Measurements from ENCODE around the gene GHR. TPM values are rescaled to one million over a fixed set of nuclear protein-coding genes. Genes with fewer than 3 reads are reported as not detected.

The GHR gene
- total RNA-seq = 1.1 and 3.8 TPM in 2 replicates

DNA sequence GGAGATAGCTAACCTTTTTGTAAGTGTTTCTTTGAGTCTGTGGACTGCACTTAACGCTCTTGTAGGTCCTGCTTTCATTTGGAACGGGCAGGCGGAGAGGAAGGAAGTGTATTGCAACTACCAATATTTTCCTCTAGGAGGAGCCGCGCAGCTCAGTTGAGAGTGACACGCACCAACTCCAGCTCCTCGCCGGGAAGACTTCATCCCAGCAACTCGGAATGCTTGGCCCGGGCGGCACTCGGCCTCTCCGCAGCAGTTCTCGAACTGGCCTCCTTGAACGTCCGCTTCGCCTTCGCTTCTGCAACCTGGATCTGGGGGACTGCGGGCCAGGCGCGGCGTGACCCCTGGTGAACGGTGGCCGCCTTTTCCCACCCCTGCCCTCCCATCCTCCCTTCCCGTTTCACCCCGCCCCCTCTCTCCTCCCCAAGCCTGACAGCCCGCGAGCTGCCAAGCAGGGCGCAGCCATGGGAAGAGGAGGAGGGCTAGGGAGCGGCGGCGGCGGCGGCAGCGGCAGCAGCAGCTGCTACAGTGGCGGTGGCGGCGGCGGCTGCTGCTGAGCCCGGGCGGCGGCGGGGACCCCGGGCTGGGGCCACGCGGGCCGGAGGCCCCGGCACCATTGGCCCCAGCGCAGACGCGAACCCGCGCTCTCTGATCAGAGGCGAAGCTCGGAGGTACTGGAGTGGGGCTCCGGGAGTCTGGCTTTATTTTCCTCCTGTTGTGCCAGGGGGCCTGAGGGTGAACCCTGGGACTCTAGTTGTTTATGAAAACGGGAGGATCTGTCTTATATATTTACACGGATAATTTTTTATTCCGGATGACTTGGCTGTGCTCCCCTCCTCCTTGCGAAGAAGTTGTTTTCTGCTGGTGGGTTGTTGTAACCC, at the start of gene GHR:
Gene GHR, plus strand, starts transcription at position 155 of the 881 bp plus-strand sequence. CDS start 142,436 bp downstream, outside the sequence.

DNA sequence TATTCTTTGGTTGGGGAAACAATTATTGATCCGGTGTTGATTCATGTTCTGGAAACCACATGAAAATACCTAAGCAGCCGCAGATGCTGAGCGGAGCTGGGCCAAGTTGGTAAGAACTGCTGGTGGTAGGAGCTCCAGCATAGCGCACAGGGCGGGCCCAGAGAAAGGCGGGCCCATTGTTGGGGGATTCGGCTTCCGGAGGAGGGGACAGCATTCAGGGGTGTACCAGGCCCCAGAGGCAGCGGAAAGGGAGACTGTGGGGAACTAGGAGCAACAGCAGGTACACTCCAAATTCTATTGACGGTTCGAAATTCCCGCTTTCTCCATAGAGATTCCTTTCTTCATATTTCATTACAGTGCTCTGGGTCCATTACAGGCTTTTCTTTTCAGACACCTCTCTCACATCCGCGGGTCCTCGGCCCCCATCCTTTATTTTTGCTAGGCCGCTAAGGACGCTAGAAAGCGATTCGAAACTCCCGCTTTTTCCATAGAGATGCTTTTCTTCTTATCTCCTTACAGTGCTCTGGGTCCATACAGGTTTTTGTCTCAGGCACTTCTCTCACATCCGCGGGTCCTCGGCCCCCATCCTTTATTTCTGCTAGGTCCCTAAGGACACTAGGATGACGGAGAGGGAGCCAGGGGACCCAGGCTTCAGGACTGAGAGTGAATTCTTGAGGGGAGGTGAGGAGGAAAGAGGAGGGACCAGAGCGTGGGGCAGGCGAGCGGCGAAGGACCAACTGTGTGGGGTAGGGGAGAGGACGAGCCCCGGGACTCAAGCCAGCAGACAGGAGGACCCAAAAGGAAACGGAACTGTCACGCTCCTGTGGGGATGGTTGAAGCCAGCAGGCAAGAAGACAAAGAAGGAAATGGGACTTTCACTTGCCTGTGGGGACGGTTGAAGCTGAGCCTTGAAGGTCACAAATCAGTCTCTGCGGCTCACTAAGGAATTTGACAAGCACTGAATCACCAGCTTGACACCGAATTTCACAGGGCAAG, 333.7 kb downstream of the GHR start, which contains the start of gene CCDC152:
Gene CCDC152, plus strand, starts transcription at position 213 of the 996 bp plus-strand sequence. CDS start 2,304 bp downstream, outside the sequence.

